HepG2 (cell line): ENCODE data around the gene GLI3. TPM values are rescaled to one million over a fixed set of nuclear protein-coding genes. Genes with fewer than 3 reads are reported as not detected.

ENCODE experiments used
- ATF1 ChIP-seq: IDR thresholded peaks from 2 replicates; pipeline ENCODE4 v1.6.1; 2016; ENCODE audit warnings: mild to moderate bottlenecking, control low read depth
- ATF4 ChIP-seq, 2 experiments: fragments of 450-650 bp in 1 of 2; sonication (generic) in 1 of 2; formaldehyde crosslinking; IDR thresholded peaks; 2 replicates each; pipeline versions ENCODE4 v1.5.0 to v1.8.0; 2020 to 2022; ENCODE audit warnings: mild to moderate bottlenecking in 1 of 2, missing genetic modification reagents in 1 of 2
- CREB1 ChIP-seq, 2 experiments: fragments of 450-650 bp in 1 of 2; IDR thresholded peaks; 2 replicates each; pipeline ENCODE4 v1.6.1; 2016 to 2017; ENCODE audit warnings: control low read depth in 1 of 2, mild to moderate bottlenecking in 1 of 2, missing compliant biosample characterization in 1 of 2, missing genetic modification characterization in 1 of 2
- EHMT2 ChIP-seq: fragments of 200-600 bp; sonication (generic); IDR thresholded peaks from 2 replicates; pipeline ENCODE4 v1.7.0; 2017; ENCODE audit warnings: antibody characterized with exemption, low read depth, low read length, borderline replicate concordance
- ETV5 ChIP-seq: IDR thresholded peaks from 2 replicates; pipeline ENCODE4 v1.6.1; 2018; ENCODE audit warnings: missing biosample characterization, missing genetic modification reagents, inconsistent platforms, borderline replicate concordance
- FOXP1 ChIP-seq, 2 experiments: fragments of 450-650 bp in 1 of 2; IDR thresholded peaks; 2 replicates each; pipeline ENCODE4 v1.6.1; 2017 to 2018; ENCODE audit warnings: antibody characterized with exemption in 1 of 2
- GATAD2A ChIP-seq: IDR thresholded peaks from 2 replicates; pipeline ENCODE4 v1.6.1; 2016
- HDAC2 ChIP-seq: sonication (generic); formaldehyde crosslinking; IDR thresholded peaks from 2 replicates; pipeline ENCODE4 v1.4.0; 2020; ENCODE audit warnings: missing genetic modification reagents
- JUN ChIP-seq: sonication (generic); formaldehyde crosslinking; IDR thresholded peaks from 2 replicates; pipeline ENCODE4 v1.4.0; 2020; ENCODE audit warnings: mild to moderate bottlenecking, missing genetic modification reagents
- LCORL ChIP-seq, 2 experiments: fragments of 450-650 bp in 1 of 2; sonication (generic) in 1 of 2; formaldehyde crosslinking in 1 of 2; IDR thresholded peaks; 2 replicates each; pipeline versions ENCODE4 v1.5.0 to v1.6.1; 2017 to 2020; ENCODE audit warnings: antibody characterized with exemption in 1 of 2, missing genetic modification reagents in 1 of 2
- MIER3 ChIP-seq: IDR thresholded peaks from 2 replicates; pipeline ENCODE4 v1.6.1; 2016; ENCODE audit warnings: missing compliant biosample characterization, borderline replicate concordance
- NONO ChIP-seq, 2 experiments: fragments of 450-650 bp in 1 of 2; sonication (generic) in 1 of 2; formaldehyde crosslinking in 1 of 2; IDR thresholded peaks in 1 of 2; conservative IDR thresholded peaks in 1 of 2; 2 replicates each; pipeline versions ENCODE4 v1.6.1 to v1.8.0; 2017 to 2022; ENCODE audit warnings: mild to moderate bottlenecking in 1 of 2, missing genetic modification reagents in 1 of 2, moderate library complexity in 1 of 2
- PHB2 ChIP-seq: fragments of 450-650 bp; IDR thresholded peaks from 2 replicates; pipeline ENCODE4 v1.6.1; 2018; ENCODE audit not compliant: partially characterized antibody
- PHF5A ChIP-seq: IDR thresholded peaks from one replicate; pipeline ENCODE4 v1.6.1; 2018; ENCODE audit warnings: low read depth, missing genetic modification reagents; ENCODE audit not compliant: unreplicated experiment
- RXRA ChIP-seq: sonication (generic); formaldehyde crosslinking; IDR thresholded peaks from 2 replicates; pipeline ENCODE4 v1.5.1; 2020; ENCODE audit warnings: missing genetic modification reagents
- SKI ChIP-seq: fragments of 450-650 bp; IDR thresholded peaks from one replicate; pipeline ENCODE4 v1.6.1; 2018; ENCODE audit warnings: mild to moderate bottlenecking; ENCODE audit not compliant: partially characterized antibody
- TAF15 ChIP-seq: fragments of 200-400 bp; formaldehyde crosslinking; IDR thresholded peaks from one replicate; pipeline ENCODE4 v1.6.1; 2018; ENCODE audit warnings: mild to moderate bottlenecking, low read depth, low read length; ENCODE audit not compliant: poor library complexity, severe bottlenecking
- TCF7 ChIP-seq: sonication (generic); IDR thresholded peaks from 2 replicates; pipeline ENCODE4 v1.6.1; 2016; ENCODE audit warnings: antibody characterized with exemption, low read depth
- TEAD3 ChIP-seq: optimal IDR thresholded peaks from 2 replicates; pipeline ENCODE3; 2016; ENCODE audit warnings: borderline replicate concordance
- THAP11 ChIP-seq: IDR thresholded peaks from 2 replicates; pipeline ENCODE4 v1.6.1; 2016; ENCODE audit warnings: missing biosample characterization, missing genetic modification reagents
- ZBTB2 ChIP-seq: sonication (generic); formaldehyde crosslinking; IDR thresholded peaks from 2 replicates; pipeline ENCODE4 v1.8.0; 2022; ENCODE audit warnings: low read depth, missing genetic modification reagents
- ZBTB20 ChIP-seq: sonication (generic); formaldehyde crosslinking; IDR thresholded peaks from 2 replicates; pipeline ENCODE4 v1.8.1; 2023; ENCODE audit warnings: missing genetic modification reagents, low read depth, mild to moderate bottlenecking, borderline replicate concordance
- ZBTB7B ChIP-seq: sonication (generic); formaldehyde crosslinking; IDR thresholded peaks from 2 replicates; pipeline ENCODE4 v1.4.0; 2020; ENCODE audit warnings: missing genetic modification reagents
- ZNF263 ChIP-seq: sonication (generic); formaldehyde crosslinking; IDR thresholded peaks from 2 replicates; pipeline ENCODE4 v1.4.0; 2020; ENCODE audit warnings: missing genetic modification reagents
- ZNF552 ChIP-seq: sonication (generic); formaldehyde crosslinking; IDR thresholded peaks from 2 replicates; pipeline ENCODE4 v1.9.0; 2022; ENCODE audit warnings: missing genetic modification reagents, mild to moderate bottlenecking, borderline replicate concordance
- ZNF589 ChIP-seq: sonication (generic); formaldehyde crosslinking; conservative IDR thresholded peaks from 2 replicates; pipeline ENCODE4 v1.8.0; 2022; ENCODE audit warnings: mild to moderate bottlenecking, moderate library complexity, missing genetic modification reagents
- ZNF777 ChIP-seq: sonication (generic); formaldehyde crosslinking; IDR thresholded peaks from 2 replicates; pipeline ENCODE4 v1.4.0; 2020; ENCODE audit warnings: missing genetic modification reagents
- ZNF780A ChIP-seq: sonication (generic); formaldehyde crosslinking; IDR thresholded peaks from 2 replicates; pipeline ENCODE4 v1.8.0; 2022; ENCODE audit warnings: mild to moderate bottlenecking, missing genetic modification reagents, moderate library complexity
- ZNF788 ChIP-seq: sonication (generic); formaldehyde crosslinking; IDR thresholded peaks from 2 replicates; pipeline ENCODE4 v1.5.0; 2020; ENCODE audit warnings: mild to moderate bottlenecking, missing genetic modification reagents, borderline replicate concordance
- polyA plus RNA-seq, 8 experiments: library from polyadenylated mRNA; depleted of rRNA in 3 of 8; stranded (reverse) in 7 of 8; unstranded in 1 of 8; fragments of >200 nt; fragmentation: Illumina TruSeq in 4 of 8; extraction: Trizol in 4 of 8; gene quantifications; 2 replicates each; pipeline versions ENCODE4 v1.2.1 to v1.2.3, GENCODE V29; 2011 to 2016; ENCODE audit warnings: low read depth in 4 of 8, missing spikeins in 1 of 8, mixed read lengths in 1 of 8; ENCODE audit not compliant: insufficient read depth in 1 of 8
- total RNA-seq, 5 experiments: library from RNA; depleted of rRNA; stranded (reverse); fragments of >200 nt; fragmentation: Illumina TruSeq; extraction: Trizol; gene quantifications; 2 replicates each; pipeline ENCODE4 v1.2.3, GENCODE V29; 2016; ENCODE audit warnings: low read depth in 1 of 5

GLI3 gene
- total and polyA plus RNA-seq, 2 of the 13 experiments (the other 11 are each of a cell fraction or from before 2014, with no cell fraction given): not detected

- TF ChIP-seq ZNF589 (no peak), FOXP1 (IDR thresholded peaks at IDR 0.05) (no peak), FOXP1 (CRISPR knock-in tag; IDR thresholded peaks at IDR 0.05) (peak; percentile 87), EHMT2 (no peak), ATF1 (CRISPR knock-in tag) (peak; percentile 26; the same call in 1 of the 2 replicates), ZNF788 (no peak), HDAC2 (peak; percentile 69), TEAD3 (CRISPR knock-in tag) (peak; percentile 52), ZBTB7B (CRISPR knock-in tag) (no peak), ZNF263 (peak; percentile 94), ZNF777 (no peak), ZBTB20 (CRISPR knock-in tag) (peak; percentile 45; the same call in 1 of the 2 replicates), JUN (CRISPR knock-in tag) (no peak), PHB2 (no peak), LCORL (IDR thresholded peaks at IDR 0.05) (no peak), LCORL (CRISPR knock-in tag; IDR thresholded peaks at IDR 0.05) (0 out of 2 replicates have a peak, but pooled peaks have one; percentile 41), TCF7 (peak; percentile 51; the same call in 1 of the 2 replicates), ETV5 (CRISPR knock-in tag) (peak; percentile 36; the same call in 1 of the 2 replicates), MIER3 (CRISPR knock-in tag) (peak; percentile 46; the same call in 1 of the 2 replicates), PHF5A (no peak), TAF15 (no peak), ZNF552 (CRISPR knock-in tag) (no peak), ZBTB2 (CRISPR knock-in tag) (no peak), GATAD2A (CRISPR knock-in tag) (peak; percentile 68), NONO (IDR thresholded peaks at IDR 0.05) (no peak), NONO (CRISPR knock-in tag; conservative IDR thresholded peaks at IDR 0.05) (peak; percentile 55), SKI (peak; percentile 85), ZNF780A (no peak), ATF4 (CRISPR knock-in tag; IDR thresholded peaks at IDR 0.05) (peak in 1 of 2 experiments; percentile 30; a peak in 1 of 4 replicates), THAP11 (CRISPR knock-in tag) (peak; percentile 42; the same call in 1 of the 2 replicates), CREB1 (IDR thresholded peaks at IDR 0.05) (no peak), CREB1 (CRISPR knock-in tag; IDR thresholded peaks at IDR 0.05) (peak; percentile 39; the same call in 1 of the 2 replicates), RXRA (peak; percentile 65; the same call in 1 of the 2 replicates)
Measured at GRCh38 chr7:41971640-41972187, 265.3 kb downstream of the GLI3 start (continued).
